ENCODE measurements around the gene PGAM2.

GRCh38 chr7:44062180-44062902 is 3.0 kb downstream of the PGAM2 start:
- TF ChIP-seq, protein P1, sequence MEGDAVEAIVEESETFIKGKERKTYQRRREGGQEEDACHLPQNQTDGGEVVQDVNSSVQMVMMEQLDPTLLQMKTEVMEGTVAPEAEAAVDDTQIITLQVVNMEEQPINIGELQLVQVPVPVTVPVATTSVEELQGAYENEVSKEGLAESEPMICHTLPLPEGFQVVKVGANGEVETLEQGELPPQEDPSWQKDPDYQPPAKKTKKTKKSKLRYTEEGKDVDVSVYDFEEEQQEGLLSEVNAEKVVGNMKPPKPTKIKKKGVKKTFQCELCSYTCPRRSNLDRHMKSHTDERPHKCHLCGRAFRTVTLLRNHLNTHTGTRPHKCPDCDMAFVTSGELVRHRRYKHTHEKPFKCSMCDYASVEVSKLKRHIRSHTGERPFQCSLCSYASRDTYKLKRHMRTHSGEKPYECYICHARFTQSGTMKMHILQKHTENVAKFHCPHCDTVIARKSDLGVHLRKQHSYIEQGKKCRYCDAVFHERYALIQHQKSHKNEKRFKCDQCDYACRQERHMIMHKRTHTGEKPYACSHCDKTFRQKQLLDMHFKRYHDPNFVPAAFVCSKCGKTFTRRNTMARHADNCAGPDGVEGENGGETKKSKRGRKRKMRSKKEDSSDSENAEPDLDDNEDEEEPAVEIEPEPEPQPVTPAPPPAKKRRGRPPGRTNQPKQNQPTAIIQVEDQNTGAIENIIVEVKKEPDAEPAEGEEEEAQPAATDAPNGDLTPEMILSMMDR (IDR thresholded peaks at IDR 0.05; ENCODE audit: poor library complexity), result no peak
- no peak for TF ChIP-seq EZH2 (IDR thresholded peaks at IDR 0.05; ENCODE audit: borderline replicate concordance)
- TF ChIP-seq EZH2phosphoT487 (IDR thresholded peaks at IDR 0.05; ENCODE audit: low read depth, severe bottlenecking, unreplicated experiment), result no peak

Data from hepatocyte (in vitro differentiated cells).